Measurements from ENCODE around the gene MED14. TPM values are rescaled to one million over a fixed set of nuclear protein-coding genes. Genes with fewer than 3 reads are reported as not detected.

The MED14 gene
- total RNA-seq, 1 donor from 2014 or later: 10.0 TPM

DNA sequence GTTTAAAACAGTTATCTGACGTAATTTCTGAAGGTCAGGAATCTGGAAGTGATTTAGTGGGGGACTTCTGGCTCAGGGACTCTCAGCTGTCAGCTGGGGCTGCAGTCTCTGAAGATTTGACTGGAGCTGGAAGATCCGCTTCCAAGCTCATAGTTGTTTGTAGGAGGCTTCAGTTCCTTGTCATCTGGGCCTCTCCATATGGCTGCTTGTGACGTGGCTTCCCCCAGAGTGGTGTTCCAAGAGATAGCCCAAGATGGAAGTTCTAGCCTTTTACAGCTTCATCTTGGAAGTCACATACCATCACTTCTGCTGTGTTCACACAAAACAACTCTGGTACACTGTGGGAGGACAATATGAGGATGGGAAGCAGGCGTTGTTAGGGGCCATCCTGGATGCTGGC is 110.0 kb downstream of the MED14 start:
- Histone ChIP-seq H3K4me3 (ENCODE audit: low read depth, low read length) (no peak overlapping the region), H3K36me3 (ENCODE audit: control insufficient read depth, insufficient read depth, low read length) (peaks cover 2% of the 10 kb centered on the region), H3K27me3 (ENCODE audit: control insufficient read depth, insufficient read depth, low read length) (no peaks in the 10 kb centered on the region)
- FAIRE-seq: no peak
- TF ChIP-seq, protein P1, sequence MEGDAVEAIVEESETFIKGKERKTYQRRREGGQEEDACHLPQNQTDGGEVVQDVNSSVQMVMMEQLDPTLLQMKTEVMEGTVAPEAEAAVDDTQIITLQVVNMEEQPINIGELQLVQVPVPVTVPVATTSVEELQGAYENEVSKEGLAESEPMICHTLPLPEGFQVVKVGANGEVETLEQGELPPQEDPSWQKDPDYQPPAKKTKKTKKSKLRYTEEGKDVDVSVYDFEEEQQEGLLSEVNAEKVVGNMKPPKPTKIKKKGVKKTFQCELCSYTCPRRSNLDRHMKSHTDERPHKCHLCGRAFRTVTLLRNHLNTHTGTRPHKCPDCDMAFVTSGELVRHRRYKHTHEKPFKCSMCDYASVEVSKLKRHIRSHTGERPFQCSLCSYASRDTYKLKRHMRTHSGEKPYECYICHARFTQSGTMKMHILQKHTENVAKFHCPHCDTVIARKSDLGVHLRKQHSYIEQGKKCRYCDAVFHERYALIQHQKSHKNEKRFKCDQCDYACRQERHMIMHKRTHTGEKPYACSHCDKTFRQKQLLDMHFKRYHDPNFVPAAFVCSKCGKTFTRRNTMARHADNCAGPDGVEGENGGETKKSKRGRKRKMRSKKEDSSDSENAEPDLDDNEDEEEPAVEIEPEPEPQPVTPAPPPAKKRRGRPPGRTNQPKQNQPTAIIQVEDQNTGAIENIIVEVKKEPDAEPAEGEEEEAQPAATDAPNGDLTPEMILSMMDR (IDR thresholded peaks at IDR 0.05; ENCODE audit: insufficient read depth, low read length, severe bottlenecking): no peak
- DNase-seq (ENCODE audit: low read depth): no peak

DNA sequence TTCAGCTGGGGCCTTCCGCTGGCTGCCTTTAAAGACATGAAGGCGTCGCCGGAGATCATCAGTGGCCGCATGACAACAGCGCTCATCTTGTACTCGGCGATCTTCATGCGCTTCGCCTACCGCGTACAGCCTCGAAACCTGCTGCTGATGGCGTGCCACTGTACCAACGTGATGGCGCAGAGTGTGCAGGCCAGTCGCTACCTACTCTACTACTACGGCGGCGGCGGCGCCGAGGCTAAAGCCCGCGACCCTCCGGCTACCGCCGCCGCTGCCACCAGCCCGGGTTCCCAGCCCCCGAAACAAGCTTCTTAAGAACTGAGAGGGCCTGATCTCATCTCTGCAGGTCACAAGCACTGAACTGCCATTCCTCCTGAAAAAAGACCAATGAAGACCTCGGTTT is 111.7 kb downstream of the MED14 start:
- no peak for DNase-seq (ENCODE audit: low read depth)
- no peak for FAIRE-seq
- Histone ChIP-seq H3K4me3 (ENCODE audit: low read depth, low read length) (no peak overlapping the region), H3K36me3 (ENCODE audit: control insufficient read depth, insufficient read depth, low read length) (peaks cover under 1% of the 10 kb centered on the region), H3K27me3 (ENCODE audit: control insufficient read depth, insufficient read depth, low read length) (no peaks in the 10 kb centered on the region)
- TF ChIP-seq, protein P1 (IDR thresholded peaks at IDR 0.05; ENCODE audit: insufficient read depth, low read length, severe bottlenecking): no peak

DNA sequence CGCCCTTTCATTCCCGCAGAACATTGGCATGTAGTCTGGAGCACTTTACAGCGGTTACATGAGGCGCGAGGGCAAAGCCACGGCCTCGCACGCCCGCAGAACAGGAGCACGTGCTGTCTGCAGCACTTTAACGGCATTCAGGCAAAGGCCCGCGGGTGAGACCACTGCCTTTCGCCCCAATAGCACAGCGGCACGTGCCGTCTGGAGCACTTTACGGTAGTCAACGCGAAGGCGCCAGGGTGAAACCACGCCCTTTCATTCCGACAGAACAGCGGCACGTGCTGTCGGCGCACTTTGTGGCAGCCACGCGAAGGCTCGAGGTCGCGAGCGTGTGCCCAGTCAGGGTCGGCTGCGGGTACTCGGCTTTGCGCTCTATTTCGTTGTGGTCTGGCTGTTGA is 112.2 kb downstream of the MED14 start, which contains the start of gene MPC1L:
Gene MPC1L, plus strand, starts transcription at position 290 of the 398 bp plus-strand sequence. CDS start 138 bp downstream, outside the sequence.
- TF ChIP-seq, protein P1 (IDR thresholded peaks at IDR 0.05; ENCODE audit: insufficient read depth, low read length, severe bottlenecking): no peak
- FAIRE-seq: no peak
- Histone ChIP-seq H3K4me3 (ENCODE audit: low read depth, low read length) (no peak within 1 kb of the TSS), H3K27me3 (ENCODE audit: control insufficient read depth, insufficient read depth, low read length) (no peaks in the 10 kb centered on the region), H3K36me3 (ENCODE audit: control insufficient read depth, insufficient read depth, low read length) (no peaks in the 10 kb centered on the region)
- DNase-seq (ENCODE audit: low read depth): no peak

DNA sequence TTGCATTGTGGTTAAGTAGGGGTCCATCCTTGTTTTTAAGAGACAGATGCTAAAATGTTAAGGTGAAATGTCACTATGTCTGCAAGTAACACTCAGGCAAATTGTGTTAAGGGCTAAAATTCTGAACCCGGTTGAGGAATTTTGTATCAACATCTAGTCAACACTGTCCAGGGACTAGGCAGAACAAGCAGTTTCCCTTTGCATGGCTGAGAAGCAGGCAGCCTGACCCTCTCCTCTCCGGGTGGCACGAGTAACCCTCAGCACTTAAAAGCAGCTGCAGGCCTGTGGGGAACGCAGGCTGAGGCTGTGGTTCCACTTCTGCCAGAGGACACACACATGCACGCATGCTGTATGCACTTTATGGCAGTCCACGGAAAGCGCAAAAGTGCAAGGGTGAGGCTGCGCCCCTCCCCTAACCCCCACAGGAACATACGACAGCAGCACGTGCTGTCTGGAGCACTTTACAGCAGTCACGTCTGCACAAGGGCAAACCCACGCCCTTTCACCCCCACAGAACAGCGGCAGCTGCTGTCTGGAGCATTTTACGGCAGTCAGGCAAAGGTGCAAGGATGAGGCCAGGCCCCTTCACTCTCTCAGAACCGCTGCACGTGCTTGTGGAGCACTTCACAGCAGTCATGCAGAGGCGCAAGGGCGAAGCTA is 112.7 kb downstream of the MED14 start:
- Histone ChIP-seq H3K27me3 (ENCODE audit: control insufficient read depth, insufficient read depth, low read length) (no peaks in the 10 kb centered on the region), H3K4me3 (ENCODE audit: low read depth, low read length) (no peak overlapping the region), H3K36me3 (ENCODE audit: control insufficient read depth, insufficient read depth, low read length) (no peaks in the 10 kb centered on the region)
- DNase-seq (ENCODE audit: low read depth): no peak
- TF ChIP-seq, protein P1 (IDR thresholded peaks at IDR 0.05; ENCODE audit: insufficient read depth, low read length, severe bottlenecking): no peak
- no peak for FAIRE-seq

DNA sequence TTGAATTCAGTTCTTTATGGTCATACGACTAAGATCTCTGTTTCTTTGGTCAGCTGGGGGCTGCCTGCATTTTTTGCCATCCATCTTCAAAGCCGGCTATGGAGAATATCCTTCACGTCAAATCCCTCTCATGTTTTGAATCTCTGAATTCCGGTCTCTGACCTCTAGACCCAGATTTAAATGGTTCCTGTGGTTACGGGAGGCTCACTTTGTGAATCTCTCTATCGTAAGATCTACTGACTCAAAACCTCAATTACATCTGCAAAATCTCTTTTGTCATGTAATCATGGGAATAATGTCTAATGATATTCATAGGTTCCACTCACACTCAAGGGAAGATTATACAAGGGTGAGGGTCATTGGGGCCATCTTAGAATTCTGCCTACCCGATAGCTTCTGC is 117.8 kb downstream of the MED14 start:
- no peak overlapping the region for H3K4me3 ChIP-seq (ENCODE audit: low read depth, low read length)
- FAIRE-seq (no peak), DNase-seq (ENCODE audit: low read depth) (no peak)
- H3K36me3 ChIP-seq (ENCODE audit: control insufficient read depth, insufficient read depth, low read length): no peaks in the 10 kb centered on the region
- TF ChIP-seq, protein P1 (IDR thresholded peaks at IDR 0.05; ENCODE audit: insufficient read depth, low read length, severe bottlenecking): no peak
- H3K27me3 ChIP-seq (ENCODE audit: control insufficient read depth, insufficient read depth, low read length): no peaks in the 10 kb centered on the region

DNA sequence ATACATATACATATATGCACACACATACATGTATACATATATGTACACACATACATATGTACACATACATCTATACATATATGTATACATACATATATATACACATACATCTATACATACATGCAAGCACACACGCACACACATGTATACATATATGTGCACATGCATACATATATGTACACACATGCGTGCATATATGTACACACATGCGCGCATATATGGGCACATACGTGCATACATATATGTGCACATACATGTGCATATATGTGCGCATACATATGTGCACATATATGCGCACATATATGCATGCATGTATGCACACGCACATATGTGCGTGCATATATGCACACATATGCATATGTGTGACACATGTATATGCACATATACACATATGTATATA is 119.4 kb downstream of the MED14 start:
- TF ChIP-seq, protein P1 (IDR thresholded peaks at IDR 0.05; ENCODE audit: insufficient read depth, low read length, severe bottlenecking): no peak
- Histone ChIP-seq H3K4me3 (ENCODE audit: low read depth, low read length) (no peak overlapping the region), H3K36me3 (ENCODE audit: control insufficient read depth, insufficient read depth, low read length) (no peaks in the 10 kb centered on the region), H3K27me3 (ENCODE audit: control insufficient read depth, insufficient read depth, low read length) (no peaks in the 10 kb centered on the region)
- DNase-seq (ENCODE audit: low read depth): no peak
- FAIRE-seq: no peak

Measured in bronchial epithelial cell (primary cell).